ENCODE data around the gene OSGIN1. TPM values are rescaled to one million over a fixed set of nuclear protein-coding genes. Genes with fewer than 3 reads are reported as not detected.

The OSGIN1 gene
- total RNA-seq, 4 donors from 2014 or later = 6.7 to 27.7 (median 10.3) TPM

DNA sequence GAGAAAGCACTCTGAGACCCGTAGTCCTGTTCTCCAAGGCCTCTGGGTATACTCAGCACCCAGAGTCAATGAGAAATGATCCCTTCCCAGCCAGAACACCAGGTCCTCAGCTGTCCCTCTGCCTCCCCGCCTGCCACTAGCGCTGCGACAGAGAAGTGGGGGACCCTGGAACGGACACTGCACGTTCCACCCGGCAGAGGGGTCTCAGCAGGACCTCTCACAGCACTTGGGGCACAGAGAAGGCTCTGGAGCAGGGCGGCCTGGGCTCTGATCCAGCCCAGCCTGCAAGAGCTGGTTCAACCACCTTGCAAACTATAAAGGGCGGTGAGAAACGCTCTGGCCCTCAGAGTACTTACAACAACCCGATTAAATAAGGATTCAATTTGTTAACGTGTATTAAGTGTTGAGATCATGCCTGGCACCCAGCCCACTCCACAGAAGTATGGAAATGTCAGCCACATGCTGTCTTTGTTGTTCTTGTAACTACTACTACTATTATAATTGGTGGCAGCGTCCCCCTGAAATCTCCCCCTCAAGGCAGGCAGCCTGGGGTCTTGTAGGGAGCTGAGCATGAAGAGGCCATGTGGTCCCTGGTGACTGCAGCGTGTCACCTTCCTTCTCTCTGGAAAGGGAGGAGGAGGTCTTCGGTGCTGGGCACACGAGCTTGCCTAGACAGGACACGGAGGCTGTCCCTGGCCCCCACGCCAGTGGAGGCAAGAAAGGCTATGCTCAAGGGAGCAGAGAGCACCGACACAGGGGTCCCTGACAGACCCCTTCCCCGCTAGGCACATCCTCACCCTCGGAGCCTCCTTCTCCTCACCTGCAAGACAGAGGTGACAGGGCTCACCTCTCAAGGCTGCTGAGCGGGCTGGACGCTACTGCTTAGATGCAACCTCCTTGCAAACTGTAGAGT lies 2.4 kb downstream of the OSGIN1 start:
- peak in 1 of 2 donors; percentile 22 for DNase-seq (ENCODE audit: low spot score in 2 of 2)
- no peak for TF ChIP-seq EP300 (IDR thresholded peaks at IDR 0.05)
- TF ChIP-seq, protein P1, sequence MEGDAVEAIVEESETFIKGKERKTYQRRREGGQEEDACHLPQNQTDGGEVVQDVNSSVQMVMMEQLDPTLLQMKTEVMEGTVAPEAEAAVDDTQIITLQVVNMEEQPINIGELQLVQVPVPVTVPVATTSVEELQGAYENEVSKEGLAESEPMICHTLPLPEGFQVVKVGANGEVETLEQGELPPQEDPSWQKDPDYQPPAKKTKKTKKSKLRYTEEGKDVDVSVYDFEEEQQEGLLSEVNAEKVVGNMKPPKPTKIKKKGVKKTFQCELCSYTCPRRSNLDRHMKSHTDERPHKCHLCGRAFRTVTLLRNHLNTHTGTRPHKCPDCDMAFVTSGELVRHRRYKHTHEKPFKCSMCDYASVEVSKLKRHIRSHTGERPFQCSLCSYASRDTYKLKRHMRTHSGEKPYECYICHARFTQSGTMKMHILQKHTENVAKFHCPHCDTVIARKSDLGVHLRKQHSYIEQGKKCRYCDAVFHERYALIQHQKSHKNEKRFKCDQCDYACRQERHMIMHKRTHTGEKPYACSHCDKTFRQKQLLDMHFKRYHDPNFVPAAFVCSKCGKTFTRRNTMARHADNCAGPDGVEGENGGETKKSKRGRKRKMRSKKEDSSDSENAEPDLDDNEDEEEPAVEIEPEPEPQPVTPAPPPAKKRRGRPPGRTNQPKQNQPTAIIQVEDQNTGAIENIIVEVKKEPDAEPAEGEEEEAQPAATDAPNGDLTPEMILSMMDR (IDR thresholded peaks at IDR 0.05) = no peak
- TF ChIP-seq POLR2A (IDR thresholded peaks at IDR 0.05) = no peak
- WGBS, 2 donors = 65 to 71% methylated on average over 20 to 23 of the region's 23 CpGs
- Histone ChIP-seq H3K27ac (peak overlapping the region in 2 of 4 donors; percentile 46 to 94), H3K36me3 (peaks cover 0 to 27% (median 0%) of the 10 kb centered on the region in 3 donors), H3K27me3 (no peaks in the 10 kb centered on the region), H3K9me3 (no peaks in the 10 kb centered on the region), H3K4me3 (no peak overlapping the region), H3K4me1 (peaks cover 0 to 37% (median 17%) of the 10 kb centered on the region in 4 donors)

DNA sequence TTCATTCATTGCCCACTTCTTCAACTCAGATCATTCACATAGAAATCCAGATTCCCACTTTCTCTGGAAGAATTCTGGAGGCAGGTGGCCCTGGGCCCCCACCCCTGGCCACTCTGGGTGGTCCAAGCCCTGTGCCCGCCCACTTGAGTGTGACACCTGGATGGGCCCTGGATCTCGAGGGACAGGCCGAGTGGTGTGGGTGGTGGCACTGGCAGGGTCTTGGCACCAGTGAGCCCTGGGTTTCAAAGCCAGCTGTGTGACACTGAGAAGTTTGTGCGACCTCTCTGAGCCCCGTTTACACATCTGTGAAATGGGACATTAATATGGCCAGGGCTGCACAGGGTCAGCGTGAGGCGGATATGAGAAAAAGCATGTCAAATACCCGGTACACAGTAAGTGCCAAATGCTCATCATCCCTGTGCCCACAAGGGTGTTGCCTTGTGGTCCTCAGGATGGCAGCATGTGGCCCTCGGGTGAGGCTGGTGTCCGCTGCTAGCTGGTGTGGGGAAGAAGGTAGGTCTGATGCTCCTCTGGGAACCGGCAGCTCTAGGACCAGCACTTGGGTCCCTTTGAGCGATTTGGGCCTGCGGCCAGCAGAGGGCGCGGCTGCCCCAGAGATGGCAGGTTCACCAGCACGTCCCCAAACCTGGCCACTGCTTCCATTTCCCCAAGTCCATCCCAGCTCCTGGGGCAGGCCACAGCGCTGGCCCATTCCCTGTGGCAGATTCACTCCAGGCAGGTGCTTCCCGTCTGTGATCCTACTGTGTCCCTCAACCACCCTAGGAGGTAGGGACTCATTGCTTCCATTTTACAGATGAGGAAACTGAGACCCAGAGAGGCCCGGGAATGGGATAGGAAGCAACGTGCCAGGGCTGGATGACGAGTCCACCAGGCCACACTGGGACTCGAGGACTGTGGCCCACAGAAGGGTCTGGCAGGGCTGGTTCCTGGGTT lies 3.6 kb downstream of the OSGIN1 start:
- Histone ChIP-seq H3K36me3 (peaks cover 0 to 39% (median 0%) of the 10 kb centered on the region in 3 donors), H3K4me3 (no peak overlapping the region), H3K9me3 (no peaks in the 10 kb centered on the region), H3K27me3 (no peaks in the 10 kb centered on the region), H3K4me1 (peaks cover 0 to 37% (median 17%) of the 10 kb centered on the region in 4 donors), H3K27ac (no peak overlapping the region)
- 40 to 58% methylated on average over 13 to 18 of the region's 22 CpGs for WGBS, 2 donors
- DNase-seq (ENCODE audit: low spot score in 2 of 2) = peak; percentile 54 to 72
- TF ChIP-seq, protein P1 (IDR thresholded peaks at IDR 0.05) = peak; percentile 67 to 82 (median 73)
- no peak for TF ChIP-seq EP300 (IDR thresholded peaks at IDR 0.05)

DNA sequence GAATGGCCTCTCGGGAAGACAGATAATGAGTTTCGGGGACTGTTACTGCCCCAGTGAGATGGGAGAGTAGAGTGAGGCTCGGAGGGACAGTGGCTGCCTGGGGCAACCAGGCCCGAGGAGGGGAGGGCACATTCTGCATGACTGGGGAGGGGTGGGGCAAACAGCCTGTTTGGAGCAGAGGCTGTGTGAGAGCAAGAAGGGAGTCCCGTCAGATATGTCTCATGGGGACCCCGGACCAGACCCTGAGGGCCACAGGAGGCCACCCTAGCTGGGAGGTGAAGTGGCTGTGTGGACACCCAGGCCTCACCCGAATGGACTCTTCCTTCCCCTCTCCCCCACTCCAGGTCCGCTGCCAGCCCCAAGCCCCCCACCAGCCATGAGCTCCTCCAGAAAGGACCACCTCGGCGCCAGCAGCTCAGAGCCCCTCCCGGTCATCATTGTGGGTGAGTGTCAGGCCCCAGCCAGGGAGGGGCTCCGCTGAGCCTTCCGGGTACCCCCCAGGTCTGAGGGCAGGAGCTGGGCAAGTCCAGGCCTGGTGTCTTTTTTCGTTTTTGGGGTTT lies 4.3 kb downstream of the OSGIN1 start:
- no peak for TF ChIP-seq POLR2A (IDR thresholded peaks at IDR 0.05)
- TF ChIP-seq EP300 (IDR thresholded peaks at IDR 0.05) = no peak
- TF ChIP-seq, protein P1 (IDR thresholded peaks at IDR 0.05) = no peak
- Histone ChIP-seq H3K4me3 (no peak overlapping the region), H3K9me3 (no peaks in the 10 kb centered on the region), H3K36me3 (peaks cover 0 to 46% (median 0%) of the 10 kb centered on the region in 3 donors), H3K27me3 (no peaks in the 10 kb centered on the region), H3K27ac (no peak overlapping the region), H3K4me1 (peaks cover 0 to 33% (median 17%) of the 10 kb centered on the region in 4 donors)
- 88 to 91% methylated on average over 14 of the region's 14 CpGs for WGBS, 2 donors
- DNase-seq (ENCODE audit: low spot score in 2 of 2) = no peak

DNA sequence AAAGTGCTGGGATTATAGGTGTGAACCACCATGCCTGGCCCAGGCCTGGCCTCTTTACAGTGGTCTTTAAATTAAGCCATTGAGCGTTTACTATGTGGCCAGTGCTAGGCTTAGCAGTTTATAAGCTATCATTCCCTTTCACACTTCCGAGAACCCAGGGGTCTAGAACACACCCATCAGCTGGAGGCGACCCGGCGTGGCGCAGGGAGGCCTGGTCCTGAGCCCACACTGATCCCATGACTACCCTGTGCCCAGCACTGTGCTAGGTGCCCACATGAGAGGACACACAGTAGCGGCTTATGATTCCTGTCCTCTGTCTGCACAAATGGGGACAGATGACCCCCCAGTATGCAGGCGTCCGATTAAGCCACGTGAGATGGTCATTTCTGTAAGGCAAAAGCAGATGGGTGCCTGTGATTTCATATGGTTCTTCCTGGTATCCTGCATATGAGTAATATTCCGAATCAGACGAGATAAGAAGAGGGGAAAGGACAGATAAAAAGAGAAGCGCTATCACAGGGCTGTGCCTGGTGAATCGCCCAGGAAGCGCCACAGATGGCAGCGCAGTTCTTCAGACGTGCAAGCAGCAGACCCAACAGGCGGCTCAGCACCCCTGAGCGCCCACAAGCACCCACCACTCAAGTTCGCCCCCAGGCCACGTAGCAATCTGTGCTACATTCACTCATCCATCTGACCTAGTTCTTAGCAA lies 5.3 kb downstream of the OSGIN1 start:
- Histone ChIP-seq H3K27ac (no peak overlapping the region), H3K36me3 (peaks cover 0 to 56% (median 0%) of the 10 kb centered on the region in 3 donors), H3K27me3 (no peaks in the 10 kb centered on the region), H3K4me1 (peaks cover 0 to 25% (median 14%) of the 10 kb centered on the region in 4 donors), H3K4me3 (no peak overlapping the region), H3K9me3 (no peaks in the 10 kb centered on the region)
- TF ChIP-seq POLR2A (IDR thresholded peaks at IDR 0.05) (no peak), EP300 (IDR thresholded peaks at IDR 0.05) (no peak)
- TF ChIP-seq, protein P1 (IDR thresholded peaks at IDR 0.05) = no peak
- WGBS, 2 donors = 83 to 87% methylated on average over 21 of the region's 21 CpGs
- no peak for DNase-seq (ENCODE audit: low spot score in 2 of 2)

Measured in tibial nerve (tissue), 4 donors.